ENCODE measurements around the gene DENND6B.

Gene DENND6B

DNA sequence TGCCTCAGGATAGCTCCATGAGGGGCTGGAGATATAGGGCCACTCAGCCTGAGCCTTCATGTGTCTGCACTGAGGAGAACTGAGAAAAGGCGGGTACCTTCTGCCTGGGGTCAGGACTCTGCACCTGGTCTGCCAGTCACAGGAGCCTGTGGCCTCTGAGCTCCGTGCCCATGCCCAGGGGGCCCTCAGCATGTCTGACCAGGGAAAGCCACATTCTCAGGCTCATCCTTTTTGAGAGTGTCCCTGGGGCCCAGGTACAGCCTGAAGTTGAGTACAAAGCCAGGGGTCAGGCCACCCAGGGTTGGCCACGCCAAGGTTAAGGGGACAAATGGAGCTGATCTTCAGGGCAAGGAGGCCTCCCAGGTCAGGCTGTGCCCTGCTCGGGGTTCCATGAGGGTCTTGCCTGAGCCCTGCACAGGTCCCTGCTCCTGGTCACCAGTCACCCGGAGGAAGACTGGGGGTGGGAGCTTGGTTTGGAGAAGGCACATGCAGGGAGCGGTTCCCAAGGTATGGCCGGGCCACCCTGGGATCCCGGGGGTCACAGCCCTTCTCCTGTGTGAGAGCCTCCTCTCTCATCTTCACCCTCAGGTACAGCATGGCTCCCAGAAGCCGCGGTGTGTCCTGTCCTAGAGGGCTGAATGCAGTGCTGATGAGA lies 6.0 kb downstream of the DENND6B start:
- Histone ChIP-seq H3K79me2 (ENCODE audit: low read length) (no peaks in the 10 kb centered on the region), H3K9ac (ENCODE audit: low read length) (no peak overlapping the region), H3K36me3 (replicated peaks; ENCODE audit: insufficient read depth, low read length) (no peaks in the 10 kb centered on the region), H3K9me2 (replicated peaks; ENCODE audit: insufficient read depth, low read length) (no peaks in the 10 kb centered on the region), H3K4me2 (ENCODE audit: low read depth, low read length) (no peak overlapping the region), H4K20me1 (ENCODE audit: insufficient read depth, low read length) (no peaks in the 10 kb centered on the region), H3K27ac (ENCODE audit: low read length) (no peak overlapping the region), H3K27me3 (replicated peaks; ENCODE audit: insufficient read depth, low read length) (no peaks in the 10 kb centered on the region), H2AFZ (ENCODE audit: low read length) (no peak overlapping the region), H3K4me1 (ENCODE audit: low read length) (peaks cover 6% of the 10 kb centered on the region), H3K9me3 (replicated peaks; ENCODE audit: insufficient read depth, low read length) (no peaks in the 10 kb centered on the region), H3F3A (ENCODE audit: insufficient read depth, low read length) (no peaks in the 10 kb centered on the region), H3K4me3 (ENCODE audit: low read length) (no peak overlapping the region)
- TF ChIP-seq EZH2phosphoT487 (IDR thresholded peaks at IDR 0.05; ENCODE audit: low read length) (no peak), EZH2 (optimal IDR thresholded peaks at IDR 0.05; ENCODE audit: low read depth, low read length) (no peak)
- TF ChIP-seq, protein P1, sequence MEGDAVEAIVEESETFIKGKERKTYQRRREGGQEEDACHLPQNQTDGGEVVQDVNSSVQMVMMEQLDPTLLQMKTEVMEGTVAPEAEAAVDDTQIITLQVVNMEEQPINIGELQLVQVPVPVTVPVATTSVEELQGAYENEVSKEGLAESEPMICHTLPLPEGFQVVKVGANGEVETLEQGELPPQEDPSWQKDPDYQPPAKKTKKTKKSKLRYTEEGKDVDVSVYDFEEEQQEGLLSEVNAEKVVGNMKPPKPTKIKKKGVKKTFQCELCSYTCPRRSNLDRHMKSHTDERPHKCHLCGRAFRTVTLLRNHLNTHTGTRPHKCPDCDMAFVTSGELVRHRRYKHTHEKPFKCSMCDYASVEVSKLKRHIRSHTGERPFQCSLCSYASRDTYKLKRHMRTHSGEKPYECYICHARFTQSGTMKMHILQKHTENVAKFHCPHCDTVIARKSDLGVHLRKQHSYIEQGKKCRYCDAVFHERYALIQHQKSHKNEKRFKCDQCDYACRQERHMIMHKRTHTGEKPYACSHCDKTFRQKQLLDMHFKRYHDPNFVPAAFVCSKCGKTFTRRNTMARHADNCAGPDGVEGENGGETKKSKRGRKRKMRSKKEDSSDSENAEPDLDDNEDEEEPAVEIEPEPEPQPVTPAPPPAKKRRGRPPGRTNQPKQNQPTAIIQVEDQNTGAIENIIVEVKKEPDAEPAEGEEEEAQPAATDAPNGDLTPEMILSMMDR (IDR thresholded peaks at IDR 0.05; ENCODE audit: low read length), result no peak
- no peak for DNase-seq

- no peaks in the 10 kb centered on the region for H3K9me3 ChIP-seq (replicated peaks; ENCODE audit: insufficient read depth, low read length)
- H3K27me3 ChIP-seq (replicated peaks; ENCODE audit: insufficient read depth, low read length), result no peaks in the 10 kb centered on the region
- H3K79me2 ChIP-seq (ENCODE audit: low read length), result no peaks in the 10 kb centered on the region
- peaks cover 13% of the 10 kb centered on the region for H3K4me1 ChIP-seq (ENCODE audit: low read length)
- H4K20me1 ChIP-seq (ENCODE audit: insufficient read depth, low read length), result no peaks in the 10 kb centered on the region
- TF ChIP-seq EZH2 (optimal IDR thresholded peaks at IDR 0.05; ENCODE audit: low read depth, low read length), result no peak
- no peak for TF ChIP-seq EZH2phosphoT487 (IDR thresholded peaks at IDR 0.05; ENCODE audit: low read length)
- TF ChIP-seq, protein P1 (IDR thresholded peaks at IDR 0.05; ENCODE audit: low read length), result no peak
- no peaks in the 10 kb centered on the region for H3K9me2 ChIP-seq (replicated peaks; ENCODE audit: insufficient read depth, low read length)
- H3K4me2 ChIP-seq (ENCODE audit: low read depth, low read length), result no peak overlapping the region
- no peak overlapping the region for H3K9ac ChIP-seq (ENCODE audit: low read length)
- H3K27ac ChIP-seq (ENCODE audit: low read length), result no peak overlapping the region
- no peak overlapping the region for H2AFZ ChIP-seq (ENCODE audit: low read length)
- H3K4me3 ChIP-seq (ENCODE audit: low read length), result no peak overlapping the region
- no peaks in the 10 kb centered on the region for H3K36me3 ChIP-seq (replicated peaks; ENCODE audit: insufficient read depth, low read length)
- peaks cover 4% of the 10 kb centered on the region for H3F3A ChIP-seq (ENCODE audit: insufficient read depth, low read length)
- no peak for DNase-seq
These were observed 6.7 kb downstream of the DENND6B start for GRCh38 chr22:50320116-50320515.

- Histone ChIP-seq H3K36me3 (replicated peaks; ENCODE audit: insufficient read depth, low read length) (no peaks in the 10 kb centered on the region), H3K79me2 (ENCODE audit: low read length) (no peaks in the 10 kb centered on the region), H3F3A (ENCODE audit: insufficient read depth, low read length) (peaks cover 10% of the 10 kb centered on the region), H3K27ac (ENCODE audit: low read length) (no peak overlapping the region), H2AFZ (ENCODE audit: low read length) (no peak overlapping the region), H3K4me3 (ENCODE audit: low read length) (no peak overlapping the region), H3K27me3 (replicated peaks; ENCODE audit: insufficient read depth, low read length) (no peaks in the 10 kb centered on the region), H3K9ac (ENCODE audit: low read length) (no peak overlapping the region), H3K9me2 (replicated peaks; ENCODE audit: insufficient read depth, low read length) (no peaks in the 10 kb centered on the region), H4K20me1 (ENCODE audit: insufficient read depth, low read length) (no peaks in the 10 kb centered on the region), H3K9me3 (replicated peaks; ENCODE audit: insufficient read depth, low read length) (no peaks in the 10 kb centered on the region), H3K4me2 (ENCODE audit: low read depth, low read length) (no peak overlapping the region), H3K4me1 (ENCODE audit: low read length) (peaks cover 18% of the 10 kb centered on the region)
- TF ChIP-seq EZH2 (optimal IDR thresholded peaks at IDR 0.05; ENCODE audit: low read depth, low read length) (no peak), EZH2phosphoT487 (IDR thresholded peaks at IDR 0.05; ENCODE audit: low read length) (no peak)
- TF ChIP-seq, protein P1 (IDR thresholded peaks at IDR 0.05; ENCODE audit: low read length), result no peak
- no peak for DNase-seq
These were observed 7.3 kb downstream of the DENND6B start for GRCh38 chr22:50319503-50319951.

Data from MM.1S (cell line).